ENCODE data around the gene C4orf51.

C4orf51 gene

GRCh38 chr4:145757188-145757587 lies 77.2 kb downstream of the C4orf51 start:
- DNase-seq (ENCODE audit: low spot score), result no peak

- DNase-seq (ENCODE audit: low spot score), result no peak
Measured at GRCh38 chr4:145760176-145760575, 80.2 kb downstream of the C4orf51 start.

- no peak for DNase-seq (ENCODE audit: low spot score)
Measured at GRCh38 chr4:145760961-145761929, 81.3 kb downstream of the C4orf51 start.

- no peak for DNase-seq (ENCODE audit: low spot score)
Measured at GRCh38 chr4:145762719-145763118, 82.8 kb downstream of the C4orf51 start.

- no peak for DNase-seq (ENCODE audit: low spot score)
Measured at GRCh38 chr4:145763399-145763798, 83.5 kb downstream of the C4orf51 start.

- no peak for DNase-seq (ENCODE audit: low spot score)
Measured at GRCh38 chr4:145766273-145766672, 86.3 kb downstream of the C4orf51 start.

- no peak for DNase-seq (ENCODE audit: low spot score)
Measured at GRCh38 chr4:145769450-145770037, 89.6 kb downstream of the C4orf51 start.

GRCh38 chr4:145770124-145770523 lies 90.2 kb downstream of the C4orf51 start:
- DNase-seq (ENCODE audit: low spot score), result no peak

GRCh38 chr4:145772347-145772746 lies 92.4 kb downstream of the C4orf51 start:
- no peak for DNase-seq (ENCODE audit: low spot score)

GRCh38 chr4:145773581-145774234 lies 93.8 kb downstream of the C4orf51 start:
- DNase-seq (ENCODE audit: low spot score), result no peak

- DNase-seq (ENCODE audit: low spot score), result no peak
Measured at GRCh38 chr4:145774473-145774872, 94.5 kb downstream of the C4orf51 start.

- DNase-seq (ENCODE audit: low spot score), result no peak
Measured at GRCh38 chr4:145775406-145775805, 95.5 kb downstream of the C4orf51 start.

- no peak for DNase-seq (ENCODE audit: low spot score)
Measured at GRCh38 chr4:145776208-145776607, 96.3 kb downstream of the C4orf51 start.

GRCh38 chr4:145779319-145779801 lies 99.4 kb downstream of the C4orf51 start:
- DNase-seq (ENCODE audit: low spot score), result no peak

GRCh38 chr4:145781351-145781750 lies 101.4 kb downstream of the C4orf51 start:
- no peak for DNase-seq (ENCODE audit: low spot score)

Measured in SW480 (cell line).